ENCODE measurements around the gene TBC1D5.

Gene TBC1D5

GRCh38 chr3:17340693-17341092, 401.7 kb downstream of the TBC1D5 start:
- H2AFZ ChIP-seq (ENCODE audit: low read depth), result no peak overlapping the region
- no peaks in the 10 kb centered on the region for H3K36me3 ChIP-seq (ENCODE audit: insufficient read depth)
- H3K4me1 ChIP-seq (ENCODE audit: low read depth, poor library complexity, severe bottlenecking), result no peaks in the 10 kb centered on the region
- no peak overlapping the region for H3K27ac ChIP-seq
- H3K79me2 ChIP-seq (ENCODE audit: insufficient read depth, low read depth), result no peaks in the 10 kb centered on the region
- no peaks in the 10 kb centered on the region for H3K27me3 ChIP-seq (ENCODE audit: insufficient read depth, low read depth)
- H3K9ac ChIP-seq, result no peak overlapping the region
- no peaks in the 10 kb centered on the region for H4K20me1 ChIP-seq (ENCODE audit: insufficient read depth)
- TF ChIP-seq CTCF (conservative IDR thresholded peaks at IDR 0.05; ENCODE audit: low read depth, low read length), result no peak
- no peak overlapping the region for H3K4me2 ChIP-seq
- H3K4me3 ChIP-seq (IDR thresholded peaks at IDR 0.05; ENCODE audit: insufficient read depth, low read depth, low read length), result no peak overlapping the region

- no peak overlapping the region for H3K27ac ChIP-seq
- no peaks in the 10 kb centered on the region for H4K20me1 ChIP-seq (ENCODE audit: insufficient read depth)
- no peak overlapping the region for H2AFZ ChIP-seq (ENCODE audit: low read depth)
These were observed 402.2 kb downstream of the TBC1D5 start for GRCh38 chr3:17340261-17340660.

GRCh38 chr3:17339132-17339575, 403.3 kb downstream of the TBC1D5 start:
- no peak for TF ChIP-seq CTCF (conservative IDR thresholded peaks at IDR 0.05; ENCODE audit: low read depth, low read length)
- Histone ChIP-seq H3K4me3 (IDR thresholded peaks at IDR 0.05; ENCODE audit: insufficient read depth, low read depth, low read length) (no peak overlapping the region), H3K79me2 (ENCODE audit: insufficient read depth, low read depth) (no peaks in the 10 kb centered on the region)

More at GRCh38 chr3:17340261-17340660, 402.2 kb downstream of the TBC1D5 start:
- no peaks in the 10 kb centered on the region for H3K36me3 ChIP-seq (ENCODE audit: insufficient read depth)
- no peaks in the 10 kb centered on the region for H3K27me3 ChIP-seq (ENCODE audit: insufficient read depth, low read depth)
- no peak overlapping the region for H3K9ac ChIP-seq
- no peaks in the 10 kb centered on the region for H3K4me1 ChIP-seq (ENCODE audit: low read depth, poor library complexity, severe bottlenecking)
- TF ChIP-seq CTCF (conservative IDR thresholded peaks at IDR 0.05; ENCODE audit: low read depth, low read length), result no peak
- H3K4me2 ChIP-seq, result no peak overlapping the region
- H3K79me2 ChIP-seq (ENCODE audit: insufficient read depth, low read depth), result no peaks in the 10 kb centered on the region
- no peak overlapping the region for H3K4me3 ChIP-seq (IDR thresholded peaks at IDR 0.05; ENCODE audit: insufficient read depth, low read depth, low read length)

GRCh38 chr3:17336291-17336690, 406.1 kb downstream of the TBC1D5 start:
- Histone ChIP-seq H3K9ac (no peak overlapping the region), H3K36me3 (ENCODE audit: insufficient read depth) (no peaks in the 10 kb centered on the region), H3K27me3 (ENCODE audit: insufficient read depth, low read depth) (no peaks in the 10 kb centered on the region), H3K27ac (no peak overlapping the region), H3K4me2 (no peak overlapping the region), H3K4me3 (IDR thresholded peaks at IDR 0.05; ENCODE audit: insufficient read depth, low read depth, low read length) (no peak overlapping the region), H3K79me2 (ENCODE audit: insufficient read depth, low read depth) (no peaks in the 10 kb centered on the region), H3K4me1 (ENCODE audit: low read depth, poor library complexity, severe bottlenecking) (no peaks in the 10 kb centered on the region), H2AFZ (ENCODE audit: low read depth) (no peak overlapping the region), H4K20me1 (ENCODE audit: insufficient read depth) (no peaks in the 10 kb centered on the region)
- TF ChIP-seq CTCF (conservative IDR thresholded peaks at IDR 0.05; ENCODE audit: low read depth, low read length), result no peak

More at GRCh38 chr3:17339132-17339575, 403.3 kb downstream of the TBC1D5 start:
- no peak overlapping the region for H3K9ac ChIP-seq
- no peak overlapping the region for H3K27ac ChIP-seq
- no peaks in the 10 kb centered on the region for H3K27me3 ChIP-seq (ENCODE audit: insufficient read depth, low read depth)
- H3K4me2 ChIP-seq, result no peak overlapping the region
- H3K4me1 ChIP-seq (ENCODE audit: low read depth, poor library complexity, severe bottlenecking), result no peaks in the 10 kb centered on the region
- H2AFZ ChIP-seq (ENCODE audit: low read depth), result no peak overlapping the region
- H3K36me3 ChIP-seq (ENCODE audit: insufficient read depth), result no peaks in the 10 kb centered on the region
- H4K20me1 ChIP-seq (ENCODE audit: insufficient read depth), result no peaks in the 10 kb centered on the region
